ENCODE measurements around the gene MYDGF.

The MYDGF gene

GRCh38 chr19:4714016-4714415 lies 43.9 kb upstream of the MYDGF start:
- in situ Hi-C loops (cut with HindIII; ENCODE audit: low sequenced_read_pairs): no loop called here
- TF ChIP-seq CTCF (IDR thresholded peaks at IDR 0.05; ENCODE audit: low read depth, low read length, missing control alignments): no peak
- DNase-seq (ENCODE audit: low read depth): no peak
- H3K4me3 ChIP-seq (ENCODE audit: low read depth, low read length): no peak overlapping the region

- no peak overlapping the region for H3K4me3 ChIP-seq (ENCODE audit: low read depth, low read length)
- DNase-seq (ENCODE audit: low read depth): peak; percentile 79
- TF ChIP-seq CTCF (IDR thresholded peaks at IDR 0.05; ENCODE audit: low read depth, low read length, missing control alignments): no peak
- in situ Hi-C loops (cut with HindIII; ENCODE audit: low sequenced_read_pairs): no loop called here
Measured at GRCh38 chr19:4713384-4713951, 43.3 kb upstream of the MYDGF start.

GRCh38 chr19:4712771-4713170 lies 42.6 kb upstream of the MYDGF start:
- no peak for DNase-seq (ENCODE audit: low read depth)
- TF ChIP-seq CTCF (IDR thresholded peaks at IDR 0.05; ENCODE audit: low read depth, low read length, missing control alignments): no peak
- no peak overlapping the region for H3K4me3 ChIP-seq (ENCODE audit: low read depth, low read length)
- in situ Hi-C loops (cut with HindIII; ENCODE audit: low sequenced_read_pairs): no loop called here

GRCh38 chr19:4711211-4711610 lies 41.1 kb upstream of the MYDGF start:
- no peak for DNase-seq (ENCODE audit: low read depth)
- in situ Hi-C loops (cut with HindIII; ENCODE audit: low sequenced_read_pairs): no loop called here
- no peak for TF ChIP-seq CTCF (IDR thresholded peaks at IDR 0.05; ENCODE audit: low read depth, low read length, missing control alignments)
- H3K4me3 ChIP-seq (ENCODE audit: low read depth, low read length): no peak overlapping the region

GRCh38 chr19:4710281-4710600 lies 40.1 kb upstream of the MYDGF start:
- H3K4me3 ChIP-seq (ENCODE audit: low read depth, low read length): no peak overlapping the region
- no peak for TF ChIP-seq CTCF (IDR thresholded peaks at IDR 0.05; ENCODE audit: low read depth, low read length, missing control alignments)
- no peak for DNase-seq (ENCODE audit: low read depth)
- in situ Hi-C loops (cut with HindIII; ENCODE audit: low sequenced_read_pairs): no loop called here

- no peak for TF ChIP-seq CTCF (IDR thresholded peaks at IDR 0.05; ENCODE audit: low read depth, low read length, missing control alignments)
- DNase-seq (ENCODE audit: low read depth): no peak
- in situ Hi-C loops (cut with HindIII; ENCODE audit: low sequenced_read_pairs): no loop called here
- no peak overlapping the region for H3K4me3 ChIP-seq (ENCODE audit: low read depth, low read length)
Measured at GRCh38 chr19:4709440-4710280, 39.5 kb upstream of the MYDGF start.

Data from astrocyte of the cerebellum (primary cell).